Naive thymus-derived CD8-positive, alpha-beta T cell (primary cell): ENCODE data around the gene NFX1. TPM values are rescaled to one million over a fixed set of nuclear protein-coding genes. Genes with fewer than 3 reads are reported as not detected.

Experiments
- ATAC-seq, 2 donors: fragments of 150-1000 bp; cut with Tn5 transposase in 1 of 2; sonication (Bioruptor Pico), chemical (Tn5 transposase) in 1 of 2; 1 replicate in 1 of 2; 2 replicates in 1 of 2; pipeline ENCODE4 v1.10.0; 2021; ENCODE audit warnings: mild to moderate bottlenecking in 2 of 2, moderate library complexity in 2 of 2
- POLR2A ChIA-PET: fragments of 350-600 bp; sonication (Branson Sonifier 250); formaldehyde crosslinking; loops from one replicate; lab custom pipeline; 2021; ENCODE audit warnings: antibody characterized with exemption; lab: Charles Lee
- DNase-seq, 10 donors: peaks; one replicate each; pipeline versions ENCODE4 v3.0.0 to v3.0.0-alpha.2; 2020 to 2022
- H3K27ac Mint-ChIP-seq, 10 donors: one replicate each; pipeline ENCODE4 v1.8.0; 2020 to 2022; ENCODE audit warnings: mild to moderate bottlenecking in 10 of 10, mixed read lengths in 10 of 10, moderate library complexity in 4 of 10, inconsistent platforms in 1 of 10
- H3K27me3 Mint-ChIP-seq, 5 donors: one replicate each; pipeline ENCODE4 v1.8.0; 2021 to 2022; ENCODE audit warnings: mixed read lengths in 5 of 5
- H3K36me3 Mint-ChIP-seq, 3 donors: one replicate each; pipeline ENCODE4 v1.8.0; 2020 to 2022; ENCODE audit warnings: mixed read lengths in 3 of 3, mild to moderate bottlenecking in 2 of 3, inconsistent platforms in 1 of 3
- H3K4me1 Mint-ChIP-seq, 4 donors: one replicate each; pipeline ENCODE4 v1.8.0; 2021 to 2022; ENCODE audit warnings: mixed read lengths in 4 of 4
- H3K4me3 Mint-ChIP-seq, 10 donors: one replicate each; pipeline ENCODE4 v1.8.0; 2020 to 2022; ENCODE audit warnings: mild to moderate bottlenecking in 10 of 10, mixed read lengths in 10 of 10, moderate library complexity in 6 of 10, inconsistent platforms in 1 of 10
- H3K9me3 Mint-ChIP-seq, 9 donors: one replicate each; pipeline ENCODE4 v1.8.0; 2020 to 2022; ENCODE audit warnings: mixed read lengths in 9 of 9, mild to moderate bottlenecking in 3 of 9, inconsistent platforms in 1 of 9, moderate library complexity in 1 of 9
- polyA plus RNA-seq, 3 donors: library from polyadenylated mRNA; unstranded; fragments of 300-500 nt; fragmentation: Illumina TruSeq; gene quantifications; one replicate each; pipeline ENCODE4 v1.2.3, GENCODE V29; 2021
- total RNA-seq, 8 experiments: library from RNA in 2 of 8; stranded (reverse) in 2 of 8; gene quantifications; one replicate each; pipeline ENCODE4 v1.2.3 and lab custom pipeline; 2021 to 2026

NFX1 gene
- total RNA-seq (10 to 100 TPM; 70.3 to 70.5 TPM), polyA plus RNA-seq (10 to 100 TPM; 22.8 to 42.7 (median 31.6) TPM), total RNA-seq (lab: John Stamatoyannopoulos, UW) (97.0 to 111 (median 107) reads per million in 6 experiments)

DNA sequence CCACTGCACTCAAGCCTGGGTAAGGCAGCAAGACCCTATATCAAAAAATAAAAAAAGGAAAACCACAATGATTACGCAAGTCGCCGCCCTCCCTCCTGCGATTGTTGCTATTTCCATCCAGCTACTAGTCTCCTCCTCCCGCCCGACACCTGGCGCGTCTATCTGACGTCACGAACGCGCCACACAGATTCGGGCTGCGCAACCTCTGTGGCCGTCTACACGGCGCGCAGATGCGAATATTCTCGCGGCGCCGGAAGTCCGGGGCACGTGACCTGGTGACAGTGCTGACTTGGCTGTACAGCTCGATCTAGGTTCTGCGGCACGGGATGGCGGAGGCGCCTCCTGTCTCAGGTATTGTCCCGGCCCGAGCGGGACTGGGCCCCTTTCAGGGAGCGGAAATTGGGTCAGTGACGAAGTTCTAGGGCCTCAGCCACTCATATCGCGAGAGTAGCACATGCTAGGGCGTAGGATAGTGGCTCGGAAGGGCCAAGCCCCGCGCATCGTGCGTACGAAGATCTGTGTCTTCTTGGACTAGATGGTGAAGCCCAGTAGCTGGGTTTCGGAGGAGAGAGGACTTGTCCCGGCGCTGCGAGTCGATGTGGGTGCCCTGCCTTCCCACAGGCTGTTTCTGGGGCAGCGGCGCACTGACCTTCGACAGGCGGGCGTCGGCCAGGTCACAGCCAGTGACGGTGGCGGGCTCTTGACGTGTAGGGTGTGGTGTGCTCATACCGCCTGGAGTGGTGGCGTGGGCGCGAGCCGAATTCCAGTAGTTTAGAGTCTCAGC is at the start of gene NFX1:
NFX1 (plus strand) TSS at position 270 of the 784 bp plus-strand sequence; CDS start at position 327, 57 bp downstream.
- ATAC-seq, result peak; percentile 84 to 85
- peak; percentile 93 to 100 (median 99) for DNase-seq
- H3K9me3 Mint-ChIP-seq, result no peaks in the 10 kb centered on the region
- H3K4me3 Mint-ChIP-seq, result peak within 1 kb of the TSS; percentile 82 to 99 (median 95)
- H3K36me3 Mint-ChIP-seq, result peaks cover 4 to 36% (median 15%) of the 10 kb centered on the region in 3 donors
- POLR2A ChIA-PET, result interaction anchor here (0.6 to 2.7 kb wide), 32 partner anchors 8 to 1674 kb away, joined by 3 to 44 read pairs (median 4); partner anchors contain the start of genes AQP3, B4GALT1, BAG1 and CHMP5
- H3K27me3 Mint-ChIP-seq, result peaks cover 0 to 2% (median 0%) of the 10 kb centered on the region in 5 donors
- peak within 1 kb of the TSS; percentile 97 to 100 (median 99) for H3K27ac Mint-ChIP-seq
- H3K4me1 Mint-ChIP-seq, result peaks cover 27 to 72% (median 63%) of the 10 kb centered on the region in 4 donors

DNA sequence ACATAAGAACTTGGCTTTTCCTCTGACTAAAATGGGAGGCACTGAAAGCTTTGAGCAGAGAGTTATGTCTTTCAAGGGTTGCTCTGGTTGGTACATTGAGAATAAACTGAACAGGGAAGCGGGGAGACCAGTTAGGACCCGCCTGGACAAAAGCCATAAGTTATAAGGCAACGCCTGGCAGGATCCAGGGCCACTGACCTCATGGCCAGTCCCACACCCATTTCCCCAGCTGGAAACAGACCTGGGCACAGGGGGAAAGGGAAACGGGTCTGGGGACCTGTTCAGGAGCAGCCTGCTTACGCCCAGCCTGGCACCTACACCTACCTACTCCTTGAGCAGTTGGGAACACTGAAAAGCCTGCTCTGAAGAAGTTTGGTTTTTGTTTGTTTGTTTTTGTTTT is 49.0 kb upstream of the NFX1 start:
- Mint-ChIP-seq H3K4me3 (no peak overlapping the region), H3K9me3 (no peaks in the 10 kb centered on the region), H3K4me1 (peaks cover 2 to 6% (median 3%) of the 10 kb centered on the region in 4 donors), H3K27ac (no peak overlapping the region), H3K36me3 (no peaks in the 10 kb centered on the region), H3K27me3 (peaks cover 0 to 11% (median 4%) of the 10 kb centered on the region in 5 donors)
- DNase-seq (no peak), ATAC-seq (no peak)
- POLR2A ChIA-PET, result no interaction called here

DNA sequence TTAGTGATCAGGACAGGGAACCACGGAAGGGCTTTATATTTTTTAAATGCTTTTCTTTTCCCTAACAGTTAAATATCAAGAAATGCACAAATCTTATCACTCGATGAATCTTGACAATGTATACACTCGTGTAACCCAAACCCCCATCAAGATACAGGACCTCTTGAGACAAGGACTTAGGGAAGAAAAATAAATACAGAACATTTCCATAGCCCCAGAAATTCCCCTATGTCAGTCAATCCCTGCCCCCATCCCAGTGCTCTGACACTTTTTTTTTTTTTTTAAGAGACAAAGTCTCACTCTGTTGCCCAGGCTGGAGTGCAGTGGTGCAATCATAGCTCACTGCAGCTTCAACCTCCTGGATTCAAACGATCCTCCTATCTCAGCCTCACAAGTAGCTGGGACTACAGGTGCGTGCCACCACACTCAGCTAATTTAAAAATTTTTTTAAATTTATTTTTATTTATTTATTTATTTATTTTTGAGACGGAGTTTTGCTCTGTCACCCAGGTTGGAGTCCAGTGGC is 47.6 kb upstream of the NFX1 start:
- Mint-ChIP-seq H3K4me1 (peaks cover 2 to 6% (median 3%) of the 10 kb centered on the region in 4 donors), H3K27me3 (peaks cover 0 to 11% (median 4%) of the 10 kb centered on the region in 5 donors), H3K9me3 (no peaks in the 10 kb centered on the region), H3K4me3 (no peak overlapping the region), H3K36me3 (peaks cover 0 to 5% (median 4%) of the 10 kb centered on the region in 3 donors), H3K27ac (no peak overlapping the region)
- POLR2A ChIA-PET, result no interaction called here
- DNase-seq (no peak), ATAC-seq (no peak)

DNA sequence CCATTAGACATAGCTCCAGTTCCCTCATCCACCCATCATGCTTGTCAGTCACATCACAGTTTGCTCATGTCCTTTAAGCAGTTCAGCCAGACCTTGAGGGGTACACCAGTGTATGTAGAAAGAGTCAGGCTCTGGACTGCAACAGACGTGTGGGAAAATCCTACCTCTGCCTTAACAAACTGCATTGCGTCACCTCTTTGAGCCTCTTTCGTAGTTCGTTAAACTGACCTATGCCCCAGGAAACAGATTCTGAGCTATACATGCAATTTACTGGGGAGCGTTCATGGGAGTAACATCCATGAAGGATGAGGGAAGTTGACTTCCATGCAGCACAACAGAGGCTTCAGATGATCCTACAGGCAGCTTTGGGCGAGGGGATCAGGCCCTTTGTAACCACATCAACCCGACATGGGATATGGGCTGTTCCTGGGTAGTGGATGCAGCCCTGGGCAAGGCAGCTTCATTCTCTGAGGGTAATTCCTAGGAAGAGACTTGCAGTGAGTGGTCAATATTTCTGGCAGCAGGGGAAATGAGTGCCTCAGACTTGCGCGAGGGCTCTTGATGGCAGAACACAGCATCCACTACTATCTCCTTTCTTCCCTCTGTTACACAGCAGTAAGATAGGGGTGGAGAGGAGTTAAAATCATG is 46.1 kb upstream of the NFX1 start:
- peaks cover 0 to 9% (median 8%) of the 10 kb centered on the region in 3 donors for H3K36me3 Mint-ChIP-seq
- POLR2A ChIA-PET, result no interaction called here
- no peak for ATAC-seq
- peaks cover 2 to 6% (median 3%) of the 10 kb centered on the region in 4 donors for H3K4me1 Mint-ChIP-seq
- peaks cover 0 to 11% (median 4%) of the 10 kb centered on the region in 5 donors for H3K27me3 Mint-ChIP-seq
- DNase-seq, result no peak
- peak overlapping the region in 1 of 10 donors; percentile 57 for H3K27ac Mint-ChIP-seq
- no peak overlapping the region for H3K4me3 Mint-ChIP-seq
- no peaks in the 10 kb centered on the region for H3K9me3 Mint-ChIP-seq

DNA sequence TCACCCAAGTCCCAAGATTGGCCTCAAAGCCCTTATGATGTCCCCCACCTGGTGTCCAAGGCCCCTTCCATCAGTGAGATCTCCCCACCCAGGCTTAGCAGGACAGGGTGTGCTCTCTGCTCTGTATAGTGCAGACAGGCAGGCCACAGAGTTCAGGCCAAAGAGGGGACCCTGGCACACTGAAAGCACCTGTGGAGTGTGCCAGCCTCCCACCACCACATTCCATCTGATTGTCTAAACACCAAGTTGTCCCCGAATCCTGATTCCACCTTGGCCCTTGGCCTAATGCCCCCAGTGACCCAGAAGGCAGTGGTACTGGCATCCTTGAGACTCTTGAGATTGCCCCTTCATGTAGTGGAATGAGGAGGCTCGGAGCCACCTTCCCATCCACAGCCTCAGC is 45.0 kb upstream of the NFX1 start:
- H3K4me1 Mint-ChIP-seq, result peaks cover 0 to 3% (median 0%) of the 10 kb centered on the region in 4 donors
- DNase-seq, result no peak
- ATAC-seq, result no peak
- peaks cover 0 to 11% (median 4%) of the 10 kb centered on the region in 5 donors for H3K27me3 Mint-ChIP-seq
- peaks cover 0 to 9% (median 8%) of the 10 kb centered on the region in 3 donors for H3K36me3 Mint-ChIP-seq
- H3K9me3 Mint-ChIP-seq, result no peaks in the 10 kb centered on the region
- peak overlapping the region in 2 of 10 donors; percentile 44 to 71 for H3K27ac Mint-ChIP-seq
- POLR2A ChIA-PET, result interaction anchor here (1.4 kb wide), 1 partner anchor 19 kb away, joined by 3 read pairs; the partner anchor contains the start of genes BAG1 and CHMP5
- no peak overlapping the region for H3K4me3 Mint-ChIP-seq

DNA sequence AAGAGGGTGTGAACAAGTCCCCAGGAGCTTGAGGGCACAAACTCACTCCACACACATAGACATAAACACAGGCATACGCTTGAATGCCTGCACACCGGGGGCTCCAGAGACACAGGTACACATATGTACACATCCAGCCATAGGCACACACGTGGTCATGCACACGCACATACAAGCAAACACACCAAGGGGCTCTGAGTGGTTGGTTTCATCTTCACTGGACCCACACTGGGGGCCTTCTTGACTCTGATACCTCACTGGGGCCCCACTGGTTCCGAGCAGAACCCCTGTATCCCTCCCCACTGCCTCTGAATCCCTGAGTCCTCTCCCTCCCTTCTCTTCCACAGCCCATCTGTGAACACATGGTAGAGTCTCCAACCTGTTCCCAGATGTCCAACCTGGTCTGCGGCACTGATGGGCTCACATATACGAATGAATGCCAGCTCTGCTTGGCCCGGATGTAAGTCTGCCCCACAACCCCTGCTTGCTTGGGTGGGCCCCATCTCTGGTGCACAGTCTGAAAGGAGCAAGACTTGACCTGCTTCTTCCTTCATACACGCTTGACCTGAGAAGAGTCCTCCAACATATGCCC is 44.0 kb upstream of the NFX1 start:
- ATAC-seq (no peak), DNase-seq (no peak)
- H3K4me1 Mint-ChIP-seq, result peaks cover 0 to 3% (median 0%) of the 10 kb centered on the region in 4 donors
- peak overlapping the region in 1 of 10 donors; percentile 44 for H3K27ac Mint-ChIP-seq
- POLR2A ChIA-PET, result interaction anchor here (1.4 kb wide), 1 partner anchor 18 kb away, joined by 3 read pairs; the partner anchor contains the start of genes BAG1 and CHMP5
- no peak overlapping the region for H3K4me3 Mint-ChIP-seq
- H3K9me3 Mint-ChIP-seq, result no peaks in the 10 kb centered on the region
- H3K36me3 Mint-ChIP-seq, result peaks cover 0 to 13% (median 13%) of the 10 kb centered on the region in 3 donors
- H3K27me3 Mint-ChIP-seq, result peaks cover 0 to 5% (median 0%) of the 10 kb centered on the region in 5 donors

DNA sequence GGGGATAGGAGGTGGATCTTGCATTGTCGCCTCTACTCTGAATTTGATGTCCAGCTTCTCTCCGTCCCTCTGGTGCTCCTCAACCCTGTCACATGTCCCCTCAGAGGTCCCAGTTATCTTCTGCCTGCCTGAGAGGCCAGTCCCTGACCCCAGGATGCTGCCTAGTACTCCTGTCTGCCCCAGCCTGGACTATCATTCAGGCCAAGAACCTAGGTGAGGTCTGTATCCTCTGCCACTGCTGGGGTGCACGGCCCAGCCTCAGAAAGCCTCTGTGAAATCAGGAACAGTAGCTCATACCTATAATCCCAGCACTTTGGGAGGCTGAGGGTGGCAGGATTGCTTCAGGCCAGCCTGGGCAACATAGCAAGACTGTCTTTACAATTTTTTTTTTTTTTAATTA is 41.7 kb upstream of the NFX1 start:
- H3K9me3 Mint-ChIP-seq, result no peaks in the 10 kb centered on the region
- H3K4me3 Mint-ChIP-seq, result peak overlapping the region in 1 of 10 donors; percentile 24
- peaks cover 0 to 5% (median 0%) of the 10 kb centered on the region in 4 donors for H3K4me1 Mint-ChIP-seq
- ATAC-seq (no peak), DNase-seq (no peak)
- POLR2A ChIA-PET, result no interaction called here
- H3K36me3 Mint-ChIP-seq, result peaks cover 0 to 28% (median 16%) of the 10 kb centered on the region in 3 donors
- H3K27ac Mint-ChIP-seq, result peak overlapping the region in 3 of 10 donors; percentile 15 to 50 (median 25)
- no peaks in the 10 kb centered on the region for H3K27me3 Mint-ChIP-seq

DNA sequence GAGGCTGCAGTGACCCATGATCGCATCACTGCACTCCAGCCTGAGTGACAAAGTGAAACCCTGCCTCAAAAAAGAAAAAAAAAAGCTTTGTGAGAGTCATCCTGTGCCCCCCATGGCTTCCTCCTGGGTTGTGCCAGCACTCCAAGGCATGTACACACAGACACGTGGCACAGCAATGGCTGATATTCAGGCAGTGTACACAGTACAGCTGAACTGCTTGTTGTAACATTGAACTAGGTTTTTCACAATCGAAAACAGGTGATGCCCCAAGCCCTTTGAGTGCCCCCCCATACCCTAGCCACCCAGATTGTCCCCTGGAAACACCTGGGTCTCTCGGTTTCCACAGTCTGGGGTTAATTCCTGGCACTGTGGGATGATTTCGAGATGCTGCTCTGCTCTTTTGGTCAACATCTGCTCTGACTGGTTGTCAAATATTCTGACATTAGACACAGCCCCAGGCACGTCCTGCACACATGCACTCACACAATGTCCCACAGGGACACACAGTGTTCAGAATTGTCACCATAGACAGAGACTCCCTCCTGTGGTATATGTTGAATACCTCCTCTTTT is 41.1 kb upstream of the NFX1 start:
- Mint-ChIP-seq H3K9me3 (no peaks in the 10 kb centered on the region), H3K27ac (peak overlapping the region in 3 of 10 donors; percentile 3 to 43 (median 8)), H3K36me3 (peaks cover 0 to 33% (median 16%) of the 10 kb centered on the region in 3 donors), H3K27me3 (no peaks in the 10 kb centered on the region), H3K4me3 (no peak overlapping the region), H3K4me1 (peaks cover 0 to 5% (median 0%) of the 10 kb centered on the region in 4 donors)
- POLR2A ChIA-PET, result no interaction called here
- ATAC-seq (no peak), DNase-seq (no peak)

DNA sequence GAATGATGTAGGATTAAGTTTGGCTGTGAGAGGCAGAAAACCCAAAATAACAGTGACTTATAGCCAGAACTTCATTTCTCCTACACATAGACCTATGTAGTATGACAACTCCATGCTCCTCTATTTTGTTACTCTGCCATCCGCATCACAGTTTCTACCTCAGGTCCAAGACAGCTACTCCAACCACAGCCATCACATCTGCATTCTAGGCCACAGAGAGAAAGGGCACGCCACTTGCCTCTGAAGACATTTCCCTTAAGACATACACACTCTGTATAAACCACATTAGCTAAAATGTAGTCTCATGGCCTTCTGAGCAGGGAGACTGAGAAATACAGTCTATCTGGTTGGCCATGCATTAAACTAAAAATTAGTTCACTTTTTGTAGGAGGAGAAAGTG is 40.3 kb upstream of the NFX1 start:
- H3K27me3 Mint-ChIP-seq, result no peaks in the 10 kb centered on the region
- POLR2A ChIA-PET, result no interaction called here
- peaks cover 0 to 41% (median 19%) of the 10 kb centered on the region in 3 donors for H3K36me3 Mint-ChIP-seq
- no peak overlapping the region for H3K4me3 Mint-ChIP-seq
- H3K9me3 Mint-ChIP-seq, result no peaks in the 10 kb centered on the region
- DNase-seq (no peak), ATAC-seq (no peak)
- peaks cover 0 to 5% (median 0%) of the 10 kb centered on the region in 4 donors for H3K4me1 Mint-ChIP-seq
- peak overlapping the region in 2 of 10 donors; percentile 16 to 50 for H3K27ac Mint-ChIP-seq

DNA sequence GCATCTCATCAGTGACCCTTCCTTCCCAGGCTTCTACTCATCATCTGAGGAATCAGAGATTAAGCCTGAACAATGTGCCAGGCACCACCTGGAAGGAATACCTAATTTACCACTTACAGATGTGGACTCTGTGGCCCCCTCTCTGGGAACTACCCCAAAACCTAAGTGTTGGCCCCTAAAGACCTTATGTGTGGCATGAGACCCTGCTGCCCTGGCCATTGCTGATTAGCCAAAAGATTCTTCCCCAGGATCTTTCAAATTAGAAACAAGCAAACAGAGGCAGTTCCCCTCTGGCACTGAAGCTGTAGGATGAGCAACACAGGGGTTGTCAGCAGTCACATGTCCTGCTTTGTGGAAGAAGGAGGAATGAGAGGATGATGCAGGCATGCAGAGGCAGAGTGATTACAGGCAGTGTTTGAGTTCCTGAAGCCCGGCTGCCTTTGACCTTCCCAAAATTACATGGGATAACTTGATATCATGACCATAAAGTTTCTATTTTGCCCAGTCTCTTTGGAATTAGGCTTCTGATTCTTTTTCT is 39.8 kb upstream of the NFX1 start:
- Mint-ChIP-seq H3K4me1 (peaks cover 0 to 5% (median 0%) of the 10 kb centered on the region in 4 donors), H3K27ac (peak overlapping the region in 4 of 10 donors; percentile 15 to 69 (median 34)), H3K4me3 (no peak overlapping the region), H3K27me3 (no peaks in the 10 kb centered on the region), H3K9me3 (no peaks in the 10 kb centered on the region), H3K36me3 (peaks cover 1 to 47% (median 20%) of the 10 kb centered on the region in 3 donors)
- ATAC-seq (no peak), DNase-seq (no peak)
- POLR2A ChIA-PET, result no interaction called here

DNA sequence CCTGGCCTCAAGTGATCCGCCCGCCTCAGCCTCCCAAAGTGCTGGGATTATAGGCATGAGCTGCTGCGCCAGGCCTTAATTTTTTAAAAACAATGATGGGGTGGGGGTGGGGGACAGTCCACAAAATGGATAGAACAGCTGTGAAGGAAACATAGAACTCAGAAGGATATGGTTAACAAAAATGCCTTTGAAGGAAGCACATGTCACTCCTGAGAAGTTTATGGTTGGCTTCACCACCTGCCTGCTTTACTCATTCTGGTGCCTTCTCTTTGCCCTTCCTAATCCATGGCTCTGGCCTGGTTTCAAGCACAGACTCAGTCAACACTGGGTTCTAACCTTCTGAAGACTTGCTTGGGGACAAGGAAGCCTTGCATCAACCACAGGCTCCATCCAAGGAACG is 36.1 kb upstream of the NFX1 start:
- H3K4me3 Mint-ChIP-seq, result no peak overlapping the region
- peaks cover 0 to 9% (median 7%) of the 10 kb centered on the region in 4 donors for H3K4me1 Mint-ChIP-seq
- H3K27ac Mint-ChIP-seq, result peak overlapping the region in 1 of 10 donors; percentile 62
- H3K36me3 Mint-ChIP-seq, result peaks cover 5 to 74% (median 24%) of the 10 kb centered on the region in 3 donors
- no peaks in the 10 kb centered on the region for H3K27me3 Mint-ChIP-seq
- DNase-seq (no peak), ATAC-seq (no peak)
- POLR2A ChIA-PET, result interaction anchor here (0.7 kb wide), 1 partner anchor 193 kb away, joined by 3 read pairs; the partner anchor contains the start of gene AQP3
- no peaks in the 10 kb centered on the region for H3K9me3 Mint-ChIP-seq
